ENCODE measurements around the gene TTLL11.

DNA sequence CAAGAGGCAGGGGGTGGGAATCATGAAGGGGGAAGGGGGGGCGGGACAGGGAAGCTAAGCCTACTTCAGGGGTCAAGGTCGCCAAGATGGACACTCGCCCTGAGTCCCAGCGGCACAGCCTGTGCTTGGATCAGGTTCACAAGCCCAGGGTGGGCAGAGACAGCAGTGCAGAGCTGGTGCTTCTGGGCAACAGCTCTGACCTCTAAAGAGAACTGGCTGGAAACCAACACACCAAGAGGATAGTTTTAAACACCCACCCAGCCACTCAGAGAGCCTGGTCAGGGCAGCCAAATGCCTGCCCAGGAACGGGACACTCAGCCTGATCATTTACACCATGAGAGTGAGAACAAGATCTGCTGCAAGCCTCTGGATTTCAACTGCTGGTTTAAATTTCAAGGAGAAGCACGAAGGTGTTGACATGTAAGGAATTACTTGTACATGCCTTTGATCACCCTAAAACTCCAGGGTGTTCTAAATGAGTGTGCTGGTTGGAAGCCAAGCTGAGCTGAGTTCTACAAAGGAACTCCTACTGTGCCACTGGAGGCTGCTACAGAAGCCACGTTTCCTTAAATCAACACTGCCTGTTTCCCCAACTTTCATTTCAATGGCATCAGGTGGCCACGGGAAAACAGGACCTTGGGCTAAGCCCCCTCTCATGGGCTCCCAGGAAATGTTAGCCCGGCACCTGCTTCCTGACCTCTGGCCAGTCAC is 91.5 kb downstream of the TTLL11 start:
- TF ChIP-seq EZH2 (IDR thresholded peaks at IDR 0.05; ENCODE audit: low read depth) = no peak
- TF ChIP-seq, protein P1, sequence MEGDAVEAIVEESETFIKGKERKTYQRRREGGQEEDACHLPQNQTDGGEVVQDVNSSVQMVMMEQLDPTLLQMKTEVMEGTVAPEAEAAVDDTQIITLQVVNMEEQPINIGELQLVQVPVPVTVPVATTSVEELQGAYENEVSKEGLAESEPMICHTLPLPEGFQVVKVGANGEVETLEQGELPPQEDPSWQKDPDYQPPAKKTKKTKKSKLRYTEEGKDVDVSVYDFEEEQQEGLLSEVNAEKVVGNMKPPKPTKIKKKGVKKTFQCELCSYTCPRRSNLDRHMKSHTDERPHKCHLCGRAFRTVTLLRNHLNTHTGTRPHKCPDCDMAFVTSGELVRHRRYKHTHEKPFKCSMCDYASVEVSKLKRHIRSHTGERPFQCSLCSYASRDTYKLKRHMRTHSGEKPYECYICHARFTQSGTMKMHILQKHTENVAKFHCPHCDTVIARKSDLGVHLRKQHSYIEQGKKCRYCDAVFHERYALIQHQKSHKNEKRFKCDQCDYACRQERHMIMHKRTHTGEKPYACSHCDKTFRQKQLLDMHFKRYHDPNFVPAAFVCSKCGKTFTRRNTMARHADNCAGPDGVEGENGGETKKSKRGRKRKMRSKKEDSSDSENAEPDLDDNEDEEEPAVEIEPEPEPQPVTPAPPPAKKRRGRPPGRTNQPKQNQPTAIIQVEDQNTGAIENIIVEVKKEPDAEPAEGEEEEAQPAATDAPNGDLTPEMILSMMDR (conservative IDR thresholded peaks at IDR 0.05) = no peak

All from PC-9 (cell line).